IMR-90 (cell line): ENCODE results near the gene CAVIN1. TPM values are rescaled to one million over a fixed set of nuclear protein-coding genes. Genes with fewer than 3 reads are reported as not detected.

ENCODE experiments used
- ATAC-seq: fragments of 200-7000 bp; cut with Tn5 transposase; 2 replicates; pipeline ENCODE4 v1.9.1; 2020; ENCODE audit warnings: low read depth, mild to moderate bottlenecking, moderate library complexity
- BruUV-seq: library from RNA; stranded (reverse); fragments of 400-500 nt; replicated peaks from 2 replicates; lab custom pipeline; 2021; lab: Mats Ljungman, UMichigan
- CTCF ChIA-PET: fragments of 300-600 bp; formaldehyde crosslinking; extraction: SDS; loops from one replicate; lab custom pipeline; 2021; ENCODE audit warnings: antibody characterized with exemption; lab: Yijun Ruan, JAX
- POLR2A ChIA-PET: fragments of 300-600 bp; sonication (Branson Sonifier 250); formaldehyde crosslinking; loops from one replicate; lab custom pipeline; 2022; ENCODE audit warnings: antibody characterized with exemption; ENCODE audit not compliant: unreplicated experiment; lab: Charles Lee
- DNase-seq: peaks from one replicate; pipeline ENCODE4 v3.0.0; 2013
- H2AFZ ChIP-seq: replicated peaks from 2 replicates; pipeline ENCODE3; 2013; ENCODE audit warnings: low read length, mild to moderate bottlenecking; ENCODE audit not compliant: poor library complexity
- H2AK5ac ChIP-seq: 2 replicates; pipeline ENCODE4 v1.6.1; 2013; ENCODE audit warnings: low read depth, low read length, inconsistent platforms
- H2AK9ac ChIP-seq: replicated peaks from 2 replicates; pipeline ENCODE3; 2013; ENCODE audit warnings: mild to moderate bottlenecking, low read depth, low read length, moderate library complexity; ENCODE audit not compliant: poor library complexity
- H2BK120ac ChIP-seq: 2 replicates; pipeline ENCODE4 v1.6.1; 2013; ENCODE audit warnings: low read depth, low read length, inconsistent platforms
- H2BK15ac ChIP-seq: 3 replicates; pipeline ENCODE4 v1.6.1; 2013; ENCODE audit warnings: low read depth, low read length, inconsistent platforms
- H2BK20ac ChIP-seq: 2 replicates; pipeline ENCODE4 v1.6.1; 2013; ENCODE audit warnings: low read depth, mild to moderate bottlenecking, inconsistent platforms, low read length, moderate library complexity
- H2BK5ac ChIP-seq: 2 replicates; pipeline ENCODE4 v1.6.1; 2013; ENCODE audit warnings: mild to moderate bottlenecking, low read depth, low read length, inconsistent platforms; ENCODE audit not compliant: poor library complexity, severe bottlenecking
- H3K14ac ChIP-seq: replicated peaks from 2 replicates; pipeline ENCODE4 v1.6.1; 2013; ENCODE audit warnings: low read depth, low read length, inconsistent platforms
- H3K18ac ChIP-seq: 2 replicates; pipeline ENCODE4 v1.6.1; 2013; ENCODE audit warnings: low read depth, low read length, control low read depth
- H3K23ac ChIP-seq: 2 replicates; pipeline ENCODE4 v1.6.1; 2013; ENCODE audit warnings: low read depth, low read length, inconsistent platforms
- H3K27ac ChIP-seq: 2 replicates; pipeline ENCODE4 v1.5.1; 2013; ENCODE audit warnings: mild to moderate bottlenecking, control low read depth, low read length; ENCODE audit not compliant: insufficient read depth
- H3K27me3 ChIP-seq: 2 replicates; pipeline ENCODE4 v1.6.1; 2013; ENCODE audit warnings: low read length; ENCODE audit not compliant: control insufficient read depth, insufficient read depth
- H3K36me3 ChIP-seq: 2 replicates; pipeline ENCODE4 v1.6.1; 2013; ENCODE audit warnings: low read length, mixed read lengths; ENCODE audit not compliant: control insufficient read depth, insufficient read depth
- H3K4ac ChIP-seq: 2 replicates; pipeline ENCODE4 v1.6.1; 2013; ENCODE audit warnings: low read depth, low read length, inconsistent platforms
- H3K4me1 ChIP-seq: 2 replicates; pipeline ENCODE4 v1.6.1; 2013; ENCODE audit warnings: low read length, mixed read lengths; ENCODE audit not compliant: control insufficient read depth, insufficient read depth
- H3K4me2 ChIP-seq: 2 replicates; pipeline ENCODE4 v1.6.1; 2013; ENCODE audit warnings: low read depth, mild to moderate bottlenecking, control low read depth, low read length, moderate library complexity
- H3K4me3 ChIP-seq: 2 replicates; pipeline ENCODE4 v1.5.1; 2013; ENCODE audit warnings: low read depth, mild to moderate bottlenecking, control low read depth, low read length, moderate library complexity; ENCODE audit not compliant: insufficient read depth
- H3K56ac ChIP-seq: 2 replicates; pipeline ENCODE4 v1.6.1; 2013; ENCODE audit warnings: low read length, inconsistent platforms; ENCODE audit not compliant: insufficient read depth; ENCODE audit errors: extremely low read depth
- H3K79me1 ChIP-seq, 2 experiments: 2 replicates each; pipeline ENCODE4 v1.6.1; 2013; ENCODE audit warnings: low read length in 2 of 2, inconsistent platforms in 1 of 2, low read depth in 1 of 2
- H3K9ac ChIP-seq: 2 replicates; pipeline ENCODE4 v1.6.1; 2013; ENCODE audit warnings: low read depth, low read length, control low read depth
- H3K9me1 ChIP-seq: 2 replicates; pipeline ENCODE4 v1.6.1; 2013; ENCODE audit warnings: low read length, inconsistent platforms; ENCODE audit not compliant: insufficient read depth
- H3K9me3 ChIP-seq: 2 replicates; pipeline ENCODE4 v1.6.1; 2013; ENCODE audit warnings: low read length; ENCODE audit not compliant: control insufficient read depth, insufficient read depth
- H4K20me1 ChIP-seq: 2 replicates; pipeline ENCODE4 v1.6.1; 2013; ENCODE audit warnings: low read length, inconsistent platforms; ENCODE audit not compliant: insufficient read depth
- H4K5ac ChIP-seq: 2 replicates; pipeline ENCODE4 v1.6.1; 2013; ENCODE audit warnings: mild to moderate bottlenecking, low read depth, low read length, control low read depth
- H4K8ac ChIP-seq, 2 experiments: 2 replicates each; pipeline ENCODE4 v1.6.1; 2013; ENCODE audit warnings: low read depth in 2 of 2, low read length in 2 of 2, control low read depth in 1 of 2, inconsistent platforms in 1 of 2
- H4K91ac ChIP-seq: 2 replicates; pipeline ENCODE4 v1.6.1; 2013; ENCODE audit warnings: low read depth, low read length, inconsistent platforms; ENCODE audit not compliant: insufficient read depth
- BHLHE40 ChIP-seq: fragments of 150-350 bp; IDR thresholded peaks from 2 replicates; pipeline ENCODE4 v1.6.1; 2016; ENCODE audit warnings: mild to moderate bottlenecking, low read depth, low read length
- CEBPB ChIP-seq: IDR thresholded peaks from 2 replicates; pipeline ENCODE4 v1.6.1; 2012; ENCODE audit warnings: low read depth, low read length, improper control_type of control experiment
- CHD1 ChIP-seq: IDR thresholded peaks from 2 replicates; pipeline ENCODE4 v1.6.1; 2012; ENCODE audit warnings: low read depth, low read length, improper control_type of control experiment
- CTCF ChIP-seq: conservative IDR thresholded peaks from 2 replicates; pipeline ENCODE4 v1.5.1; 2012; ENCODE audit warnings: mild to moderate bottlenecking, low read depth, low read length, improper control_type of control experiment
- ELK1 ChIP-seq: fragments of 150-350 bp; IDR thresholded peaks from 2 replicates; pipeline ENCODE4 v1.6.1; 2016; ENCODE audit warnings: low read depth, mild to moderate bottlenecking, low read length, moderate library complexity, borderline replicate concordance
- FOS ChIP-seq: fragments of 150-350 bp; IDR thresholded peaks from 2 replicates; pipeline ENCODE4 v1.6.1; 2016; ENCODE audit warnings: low read depth, low read length
- MAFK ChIP-seq: IDR thresholded peaks from 2 replicates; pipeline ENCODE4 v1.6.1; 2012; ENCODE audit warnings: low read depth, low read length, improper control_type of control experiment
- MAZ ChIP-seq: IDR thresholded peaks from 2 replicates; pipeline ENCODE4 v1.6.1; 2012; ENCODE audit warnings: low read depth, mild to moderate bottlenecking, low read length, improper control_type of control experiment, moderate library complexity, borderline replicate concordance
- MXI1 ChIP-seq: IDR thresholded peaks from 2 replicates; pipeline ENCODE4 v1.6.1; 2012; ENCODE audit warnings: low read depth, mild to moderate bottlenecking, low read length, moderate library complexity, borderline replicate concordance
- NFE2L2 ChIP-seq: fragments of 150-350 bp; IDR thresholded peaks from 2 replicates; pipeline ENCODE4 v1.6.1; 2016; ENCODE audit warnings: low read depth, mild to moderate bottlenecking, low read length
- POLR2A ChIP-seq: IDR thresholded peaks from 2 replicates; pipeline ENCODE4 v1.6.1; 2012; ENCODE audit warnings: mild to moderate bottlenecking, low read depth, low read length
- RAD21 ChIP-seq: IDR thresholded peaks from 2 replicates; pipeline ENCODE4 v1.6.1; 2012; ENCODE audit warnings: low read length, improper control_type of control experiment
- RCOR1 ChIP-seq: IDR thresholded peaks from 2 replicates; pipeline ENCODE4 v1.6.1; 2012; ENCODE audit warnings: mild to moderate bottlenecking, low read length, improper control_type of control experiment; ENCODE audit not compliant: insufficient replicate concordance
- SMC3 ChIP-seq: fragments of 150-350 bp; IDR thresholded peaks from 2 replicates; pipeline ENCODE4 v1.6.1; 2016; ENCODE audit warnings: low read depth, mild to moderate bottlenecking, antibody characterized with exemption, low read length, moderate library complexity
- USF2 ChIP-seq: fragments of 150-350 bp; IDR thresholded peaks from 2 replicates; pipeline ENCODE4 v1.6.1; 2017; ENCODE audit warnings: mild to moderate bottlenecking, antibody characterized with exemption, low read length, low read depth
- WGBS, 2 experiments: methylation state at CpG; one replicate each; pipeline versions ENCODE4 v1.1.5 to v1.1.7; 2013; ENCODE audit warnings: missing lambda C conversion rate in 2 of 2; ENCODE audit not compliant: insufficient read length in 1 of 2; ENCODE audit errors: extremely low coverage in 2 of 2; 5-methylcytosine and 5-hydroxymethylcytosine counted together
- dilution Hi-C: fragments of 300-500 bp; cut with HindIII; formaldehyde crosslinking; loops from one replicate; pipeline ENCODE4 v1.14.3; 2018; ENCODE audit warnings: low sequenced_read_pairs; ENCODE audit not compliant: unreplicated experiment
- in situ Hi-C: fragments of 300-500 bp; cut with MboI; formaldehyde crosslinking; loops from 3 replicates; pipeline ENCODE4 v1.14.3; 2019; ENCODE audit warnings: low sequenced_read_pairs, inconsistent platforms, mixed read lengths
- intact Hi-C: fragments of 100-400 bp; cut with micrococcal nuclease; formaldehyde crosslinking; loops from 2 replicates; pipeline ENCODE4 v1.10.0; 2022
- polyA plus RNA-seq, 3 experiments: library from polyadenylated mRNA; depleted of rRNA; stranded (reverse); fragments of >200 nt; gene quantifications; 2 replicates each; pipeline ENCODE4 v1.2.3, GENCODE V29; 2012; ENCODE audit warnings: low replicate concordance in 1 of 3
- total RNA-seq: library from RNA; depleted of rRNA; stranded (reverse); fragments of >200 nt; gene quantifications from 2 replicates; pipeline ENCODE4 v1.2.3, GENCODE V29; 2012

Gene CAVIN1
- total and polyA plus RNA-seq, 2 of the 4 experiments (the other 2 are of a cell fraction) = 491 to 556 TPM

DNA sequence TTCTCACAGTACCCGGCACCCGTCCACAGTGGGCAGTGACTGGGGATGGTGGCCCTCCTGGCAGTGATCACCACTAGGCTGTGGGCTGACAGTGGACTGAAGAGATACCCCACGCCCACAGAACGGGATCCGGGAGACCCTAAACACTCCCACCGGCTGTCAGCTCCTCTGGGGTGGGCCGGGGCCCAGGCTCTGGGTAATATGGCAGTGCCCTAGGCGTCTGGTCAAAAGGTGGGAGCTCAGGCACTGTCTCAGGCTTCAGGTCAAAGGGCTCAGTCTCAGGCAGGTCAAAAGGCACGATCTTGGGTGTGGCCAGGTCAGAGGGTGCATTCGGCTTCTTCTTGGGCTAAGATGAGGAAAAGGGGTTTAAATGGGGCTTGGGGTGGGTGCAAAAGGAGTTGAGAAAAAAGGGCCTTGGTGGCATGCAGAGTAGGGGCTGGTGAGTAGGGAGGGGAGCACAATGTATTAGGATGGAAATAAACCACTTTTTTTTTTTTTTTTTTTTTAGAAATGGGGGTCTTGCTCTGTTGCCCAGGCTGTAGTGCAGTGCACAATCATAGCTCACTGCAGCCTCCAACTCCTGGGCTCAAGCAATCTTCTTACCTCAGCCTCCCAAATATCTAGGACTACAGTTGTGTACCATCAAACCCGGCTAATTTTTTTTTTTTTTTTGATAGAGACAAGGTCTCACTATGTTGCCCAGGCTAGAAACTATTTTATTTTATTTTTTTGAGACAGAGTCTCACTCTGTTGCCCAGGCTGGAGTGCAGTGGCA lies 11.0 kb downstream of the CAVIN1 start:
- Histone ChIP-seq H2AK9ac (no peak overlapping the region), H4K20me1 (peaks cover 100% of the 10 kb centered on the region), H3K4me2 (no peak overlapping the region), H4K5ac (no peak overlapping the region; the same call in 1 of the 2 replicates), H3K9me3 (no peaks in the 10 kb centered on the region), H3K18ac (no peak overlapping the region), H3K4me3 (no peak overlapping the region), H2BK120ac (no peak overlapping the region), H2BK15ac (no peak overlapping the region), H3K27ac (peak overlapping the region; percentile 64; the same call in 1 of the 2 replicates), H4K8ac (no peak overlapping the region), H3K79me1 (peaks cover 0 to 51% of the 10 kb centered on the region in 2 experiments; a peak in 2 of 4 replicates), H3K14ac (no peak overlapping the region), H2AFZ (no peak overlapping the region), H3K56ac (no peak overlapping the region), H3K23ac (no peak overlapping the region), H2BK5ac (peak overlapping the region; percentile 5), H3K36me3 (peaks cover 19% of the 10 kb centered on the region), H3K9me1 (peaks cover 39% of the 10 kb centered on the region), H3K27me3 (no peaks in the 10 kb centered on the region), H2BK20ac (no peak overlapping the region), H3K4ac (no peak overlapping the region), H3K4me1 (peaks cover 44% of the 10 kb centered on the region), H2AK5ac (no peak overlapping the region), H4K91ac (no peak overlapping the region), H3K9ac (peak overlapping the region; percentile 28; the same call in 1 of the 2 replicates)
- BruUV-seq = no TSS peak
- TF ChIP-seq BHLHE40 (no peak), SMC3 (no peak), CTCF (no peak), CEBPB (no peak), RCOR1 (no peak), POLR2A (no peak), MAFK (no peak), MAZ (no peak), CHD1 (no peak), USF2 (no peak), NFE2L2 (no peak), ELK1 (no peak), MXI1 (no peak), RAD21 (no peak), FOS (no peak)
- intact Hi-C loops (no loop called here), in situ Hi-C loops (no loop called here), dilution Hi-C loops (no loop called here)
- DNase-seq (no peak), ATAC-seq (no peak)
- WGBS, 2 experiments = 90% methylated on average over 2 of the region's 11 CpGs; no CpG with 5 or more reads in 1 of the 2 experiments
- POLR2A ChIA-PET = no interaction called here
- CTCF ChIA-PET = interaction anchor here (0.6 kb wide), 1 partner anchor 19 kb away, joined by 3 read pairs; no protein-coding TSS in a partner anchor
